ENCODE measurements around the gene XG.
"Not testable (repeated sequence)": the region's sequence is repeated elsewhere in the genome, so short reads cannot be mapped to it uniquely, and the experiment has no call there.

DNA sequence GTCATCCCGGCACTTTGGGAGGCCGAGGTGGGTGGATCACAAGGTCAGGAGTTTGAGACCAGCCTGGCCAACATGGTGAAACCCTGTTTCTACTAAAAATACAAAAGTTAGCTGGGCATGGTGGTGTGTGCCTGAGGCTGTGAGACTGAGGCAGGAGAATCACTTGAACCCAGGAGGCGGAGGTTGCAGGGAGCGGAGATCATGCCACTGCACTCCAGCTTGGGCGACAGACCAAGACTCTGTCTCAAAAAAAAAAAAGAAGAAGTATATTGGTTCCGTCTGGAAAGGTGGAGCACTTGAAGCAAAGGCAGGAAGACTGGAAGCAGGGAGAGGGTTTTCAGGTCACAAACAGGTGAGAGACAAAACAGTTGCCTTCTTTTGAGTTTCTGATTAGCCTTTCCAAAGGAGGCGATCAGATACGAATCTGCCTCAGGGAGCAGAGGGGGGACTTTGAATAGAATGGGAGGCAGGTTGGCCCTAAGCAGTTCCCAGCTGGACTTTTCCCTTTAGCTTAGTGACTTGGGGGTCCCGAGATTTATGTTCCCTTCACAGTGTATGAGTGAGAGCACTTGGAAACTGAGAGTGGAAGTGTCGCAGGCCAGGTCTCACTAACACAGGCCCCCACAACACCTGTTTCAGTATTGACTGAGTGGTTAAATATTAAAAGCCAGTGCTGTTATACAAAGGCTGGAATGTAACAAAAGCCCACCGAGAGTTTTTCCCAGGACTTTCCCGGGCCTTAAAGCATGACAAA is 28.8 kb downstream of the XG start:
- TF ChIP-seq, protein P1, sequence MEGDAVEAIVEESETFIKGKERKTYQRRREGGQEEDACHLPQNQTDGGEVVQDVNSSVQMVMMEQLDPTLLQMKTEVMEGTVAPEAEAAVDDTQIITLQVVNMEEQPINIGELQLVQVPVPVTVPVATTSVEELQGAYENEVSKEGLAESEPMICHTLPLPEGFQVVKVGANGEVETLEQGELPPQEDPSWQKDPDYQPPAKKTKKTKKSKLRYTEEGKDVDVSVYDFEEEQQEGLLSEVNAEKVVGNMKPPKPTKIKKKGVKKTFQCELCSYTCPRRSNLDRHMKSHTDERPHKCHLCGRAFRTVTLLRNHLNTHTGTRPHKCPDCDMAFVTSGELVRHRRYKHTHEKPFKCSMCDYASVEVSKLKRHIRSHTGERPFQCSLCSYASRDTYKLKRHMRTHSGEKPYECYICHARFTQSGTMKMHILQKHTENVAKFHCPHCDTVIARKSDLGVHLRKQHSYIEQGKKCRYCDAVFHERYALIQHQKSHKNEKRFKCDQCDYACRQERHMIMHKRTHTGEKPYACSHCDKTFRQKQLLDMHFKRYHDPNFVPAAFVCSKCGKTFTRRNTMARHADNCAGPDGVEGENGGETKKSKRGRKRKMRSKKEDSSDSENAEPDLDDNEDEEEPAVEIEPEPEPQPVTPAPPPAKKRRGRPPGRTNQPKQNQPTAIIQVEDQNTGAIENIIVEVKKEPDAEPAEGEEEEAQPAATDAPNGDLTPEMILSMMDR (IDR thresholded peaks at IDR 0.05) = not testable (repeated sequence)
- not testable (repeated sequence) for TF ChIP-seq EP300 (IDR thresholded peaks at IDR 0.05; ENCODE audit: low read depth); POLR2AphosphoS5 (IDR thresholded peaks at IDR 0.05)

Measured in transverse colon (tissue), 4 donors.